C4-2B (cell line): ENCODE results near the gene PARP12.

Experiments
- H3K27ac ChIP-seq: fragments of 450-650 bp; 2 replicates; pipeline ENCODE4 v1.5.1; 2017
- ZFX ChIP-seq: fragments of 450-650 bp; IDR thresholded peaks from 2 replicates; pipeline ENCODE4 v1.6.1; 2017
- TF ChIP-seq, protein P1 (sequence below): fragments of 450-650 bp; conservative IDR thresholded peaks from 2 replicates; pipeline ENCODE4 v1.5.1; 2017; ENCODE audit warnings: mild to moderate bottlenecking

Gene PARP12

DNA sequence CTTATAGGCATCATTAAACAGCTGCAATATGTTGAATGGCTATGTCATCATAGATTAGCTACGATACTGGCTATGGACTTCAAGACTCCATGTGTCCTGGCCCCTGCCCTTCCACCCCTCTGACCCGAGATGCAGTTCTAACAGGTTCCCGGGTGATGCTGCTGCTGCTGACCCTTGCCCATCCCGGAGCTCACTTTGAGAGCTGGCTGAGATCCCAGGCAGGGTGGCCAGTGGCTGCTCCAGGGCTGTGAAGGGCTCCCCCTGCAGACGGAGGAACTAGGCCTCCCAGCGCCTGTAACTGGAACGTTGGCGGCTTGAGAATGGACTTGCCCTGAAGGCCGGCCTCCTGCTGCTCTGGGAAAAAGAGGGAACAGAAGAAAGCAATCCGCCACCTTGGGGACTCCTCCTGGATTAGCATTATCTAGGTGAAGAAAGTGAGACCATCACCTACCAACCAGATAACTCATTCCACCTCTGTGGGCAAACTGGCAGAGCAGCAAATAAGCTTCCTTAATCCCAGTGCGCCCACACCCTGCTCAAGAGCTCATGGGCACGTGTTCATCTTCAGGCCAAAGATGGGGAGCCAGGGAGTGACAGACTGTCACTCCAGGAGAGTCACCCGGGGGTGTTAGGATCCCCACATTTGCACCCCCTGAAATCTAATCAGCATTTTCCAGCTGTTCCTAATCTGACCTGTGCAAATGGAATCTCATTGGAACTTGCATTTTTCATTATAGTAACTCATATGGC, 56.8 kb downstream of the PARP12 start:
- TF ChIP-seq ZFX: no peak
- TF ChIP-seq, protein P1, sequence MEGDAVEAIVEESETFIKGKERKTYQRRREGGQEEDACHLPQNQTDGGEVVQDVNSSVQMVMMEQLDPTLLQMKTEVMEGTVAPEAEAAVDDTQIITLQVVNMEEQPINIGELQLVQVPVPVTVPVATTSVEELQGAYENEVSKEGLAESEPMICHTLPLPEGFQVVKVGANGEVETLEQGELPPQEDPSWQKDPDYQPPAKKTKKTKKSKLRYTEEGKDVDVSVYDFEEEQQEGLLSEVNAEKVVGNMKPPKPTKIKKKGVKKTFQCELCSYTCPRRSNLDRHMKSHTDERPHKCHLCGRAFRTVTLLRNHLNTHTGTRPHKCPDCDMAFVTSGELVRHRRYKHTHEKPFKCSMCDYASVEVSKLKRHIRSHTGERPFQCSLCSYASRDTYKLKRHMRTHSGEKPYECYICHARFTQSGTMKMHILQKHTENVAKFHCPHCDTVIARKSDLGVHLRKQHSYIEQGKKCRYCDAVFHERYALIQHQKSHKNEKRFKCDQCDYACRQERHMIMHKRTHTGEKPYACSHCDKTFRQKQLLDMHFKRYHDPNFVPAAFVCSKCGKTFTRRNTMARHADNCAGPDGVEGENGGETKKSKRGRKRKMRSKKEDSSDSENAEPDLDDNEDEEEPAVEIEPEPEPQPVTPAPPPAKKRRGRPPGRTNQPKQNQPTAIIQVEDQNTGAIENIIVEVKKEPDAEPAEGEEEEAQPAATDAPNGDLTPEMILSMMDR: no peak
- no peak overlapping the region for H3K27ac ChIP-seq

DNA sequence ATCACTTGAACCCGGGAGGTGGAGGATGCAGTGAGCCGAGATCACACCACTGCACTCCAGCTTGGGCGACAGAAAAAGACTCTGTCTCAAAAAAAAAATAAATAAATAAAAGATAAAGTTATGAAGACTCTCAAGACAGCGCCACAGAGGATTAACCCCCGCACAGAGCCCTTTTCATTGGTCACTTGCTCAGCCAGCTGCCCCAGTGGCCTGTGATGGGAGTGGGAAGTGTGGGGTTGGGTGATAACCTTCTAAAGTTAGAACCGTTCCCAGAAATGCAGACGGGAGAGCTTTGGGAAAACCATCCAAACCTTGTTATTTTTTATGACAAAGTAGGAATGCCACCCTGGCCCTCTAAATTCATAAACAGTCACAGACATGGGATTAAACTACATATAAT, 57.4 kb downstream of the PARP12 start:
- H3K27ac ChIP-seq: no peak overlapping the region
- no peak for TF ChIP-seq ZFX
- TF ChIP-seq, protein P1: no peak

DNA sequence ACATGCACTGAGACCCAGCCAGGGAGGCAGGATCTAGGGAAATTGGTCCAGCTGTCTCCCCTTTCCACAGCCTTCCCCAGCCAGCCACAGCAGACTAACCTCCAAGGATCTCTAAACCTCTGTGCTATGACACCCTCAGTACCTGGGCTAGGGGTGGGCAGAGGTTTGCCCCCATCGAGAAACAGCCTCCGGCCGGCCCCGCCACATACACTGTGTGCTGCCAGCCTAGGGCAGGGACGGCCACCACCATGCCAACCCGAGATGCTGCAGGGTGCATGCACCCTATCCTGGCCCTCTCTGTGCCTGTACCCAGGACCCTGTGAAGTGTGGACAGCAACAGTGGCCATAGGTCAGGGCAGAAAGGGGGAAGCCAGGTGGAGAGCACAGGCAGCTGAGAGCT, 58.1 kb downstream of the PARP12 start:
- no peak for TF ChIP-seq ZFX
- TF ChIP-seq, protein P1: no peak
- peak overlapping the region; percentile 2; the same call in 1 of the 2 replicates for H3K27ac ChIP-seq

- no peak for TF ChIP-seq ZFX
- TF ChIP-seq, protein P1: peak; percentile 89
- H3K27ac ChIP-seq: no peak overlapping the region
Observed at GRCh38 chr7:140003913-140004382, 58.8 kb downstream of the PARP12 start.

DNA sequence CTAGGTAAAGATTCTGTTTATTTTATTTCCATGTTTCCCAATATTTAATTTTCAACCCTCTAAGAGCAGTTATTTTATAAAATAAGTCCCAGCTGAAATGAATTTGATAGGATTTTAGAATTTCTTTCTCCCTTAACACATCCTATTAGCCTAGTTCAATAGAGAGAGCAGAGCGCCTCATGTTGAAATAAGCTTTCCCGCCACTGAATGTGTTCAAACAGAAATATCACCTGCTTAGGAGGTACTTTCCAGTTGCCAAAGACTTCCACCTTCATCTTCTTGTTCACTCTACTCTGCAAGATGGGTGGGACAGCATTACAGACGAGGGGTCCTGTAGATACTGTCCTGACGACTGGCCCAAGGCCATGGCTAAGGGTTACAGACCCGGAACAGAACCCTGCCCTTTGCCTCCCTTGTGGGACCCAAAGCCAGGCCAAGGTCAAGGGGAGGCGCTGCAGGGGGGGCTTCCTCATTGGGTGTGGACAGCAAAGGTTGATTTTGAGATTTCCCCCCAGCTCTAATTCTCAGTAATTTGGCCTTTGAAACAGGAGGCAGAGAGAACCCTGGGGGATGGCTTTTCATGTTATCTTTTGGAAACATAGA, 62.0 kb downstream of the PARP12 start:
- no peak overlapping the region for H3K27ac ChIP-seq
- TF ChIP-seq ZFX: no peak
- TF ChIP-seq, protein P1: no peak

DNA sequence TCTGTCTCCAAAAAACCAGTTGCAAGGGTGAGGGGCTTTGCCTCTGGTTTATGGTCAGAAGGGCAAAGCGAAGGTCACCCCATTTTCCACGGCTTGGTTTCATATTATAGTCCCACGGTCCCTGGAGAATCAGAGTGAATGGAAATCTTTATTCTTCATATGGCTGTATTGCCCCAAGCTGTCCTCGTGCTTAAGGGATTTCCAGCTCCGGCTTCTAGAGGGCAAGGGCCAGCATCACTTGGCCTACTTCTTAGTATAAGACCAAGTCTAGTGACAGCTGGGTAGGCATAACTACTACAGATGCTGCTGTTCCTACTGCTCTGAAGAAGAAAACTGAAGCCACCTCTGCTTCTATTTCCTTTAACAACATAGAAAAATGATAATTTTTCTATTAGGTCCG, 63.2 kb downstream of the PARP12 start:
- H3K27ac ChIP-seq: no peak overlapping the region
- TF ChIP-seq, protein P1: no peak
- no peak for TF ChIP-seq ZFX

DNA sequence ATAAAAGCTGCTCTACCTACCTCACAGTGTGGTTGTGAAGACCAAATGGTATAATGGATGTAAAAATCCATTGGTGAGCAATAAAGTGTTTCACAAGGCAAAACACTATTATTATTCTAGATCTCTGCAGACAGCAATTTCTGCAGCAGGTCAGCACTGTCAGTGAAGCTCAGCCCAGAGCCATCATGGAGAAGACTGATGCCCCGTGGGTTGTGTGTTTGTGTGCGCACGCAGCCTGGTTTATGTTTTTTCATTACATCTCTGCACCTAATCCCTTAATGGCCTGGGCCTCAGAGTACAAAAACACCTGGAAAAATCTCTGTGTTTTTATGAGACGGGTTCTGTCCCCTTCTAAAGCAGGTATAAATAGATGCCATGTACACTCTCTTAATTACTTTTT, 64.2 kb downstream of the PARP12 start:
- TF ChIP-seq, protein P1: no peak
- TF ChIP-seq ZFX: no peak
- no peak overlapping the region for H3K27ac ChIP-seq
